ENCODE results near the gene WDR27. TPM values are rescaled to one million over a fixed set of nuclear protein-coding genes. Genes with fewer than 3 reads are reported as not detected.

The WDR27 gene
- total and polyA plus RNA-seq, 2 donors from 2014 or later: 12.3 to 45.0 TPM

DNA sequence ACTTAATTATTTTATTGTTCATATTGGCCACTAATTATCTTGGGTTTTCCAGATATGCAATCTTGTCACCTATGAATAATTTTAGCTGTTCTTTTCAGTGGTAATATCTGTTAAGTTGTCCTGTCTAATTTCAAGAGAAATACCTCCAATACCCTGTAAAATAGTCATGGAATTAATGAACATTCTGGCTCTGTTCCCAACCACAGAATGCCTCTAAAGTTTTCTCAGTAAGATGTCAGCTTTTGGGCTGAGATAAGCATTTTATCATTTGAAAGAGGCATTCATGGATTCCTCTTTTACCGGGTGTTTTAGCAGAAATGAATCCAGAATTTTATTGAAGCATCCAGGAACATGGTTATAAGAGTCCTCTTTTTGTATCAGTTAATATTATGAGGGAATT, 109.3 kb downstream of the WDR27 start:
- TF ChIP-seq CTCF (IDR thresholded peaks at IDR 0.05; ENCODE audit: borderline replicate concordance, extremely low read depth, insufficient read depth): no peak
- no peak for FAIRE-seq
- intact Hi-C loops (cut with DNase I): no loop called here

DNA sequence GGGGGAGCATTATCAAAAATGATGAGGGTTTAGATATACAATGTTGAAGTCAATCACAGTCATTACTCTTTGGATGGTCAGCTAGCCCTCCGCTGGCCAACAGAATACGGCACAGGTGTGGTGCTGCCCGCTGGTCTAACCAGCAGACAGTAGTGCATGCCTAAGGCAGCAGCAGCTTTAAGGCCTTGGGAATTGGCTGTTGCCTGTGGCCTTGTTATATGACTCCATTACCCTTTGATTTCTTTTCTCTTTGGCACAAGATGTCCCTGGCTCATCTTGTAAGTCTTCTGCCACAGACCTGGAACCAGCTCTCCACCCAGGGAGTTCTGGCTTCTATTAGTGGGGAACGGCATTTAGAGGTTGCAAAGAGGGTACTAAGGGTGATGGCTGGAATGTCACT, 110.2 kb downstream of the WDR27 start:
- no peak overlapping the region for H3K9ac ChIP-seq (ENCODE audit: low read length in 3 of 3)
- H3K27me3 ChIP-seq (ENCODE audit: control insufficient read depth, insufficient read depth, low read length): no peaks in the 10 kb centered on the region
- no peak for FAIRE-seq
- no peak overlapping the region for H3K4me3 ChIP-seq (ENCODE audit: low read length in 3 of 3)
- H3K27ac ChIP-seq (ENCODE audit: low read depth in 2 of 2, low read length in 2 of 2): no peak overlapping the region
- DNase-seq: no peak
- no peak for TF ChIP-seq CTCF (IDR thresholded peaks at IDR 0.05; ENCODE audit: borderline replicate concordance, extremely low read depth, insufficient read depth)
- no peaks in the 10 kb centered on the region for H3K4me1 ChIP-seq (ENCODE audit: control insufficient read depth in 2 of 3, insufficient read depth in 2 of 3, low read depth in 1 of 3, low read length in 3 of 3)
- intact Hi-C loops (cut with DNase I): no loop called here
- no peaks in the 10 kb centered on the region for H3K9me3 ChIP-seq (ENCODE audit: control insufficient read depth in 2 of 3, insufficient read depth in 1 of 3, low read length in 3 of 3)
- no peaks in the 10 kb centered on the region for H3K36me3 ChIP-seq (ENCODE audit: control insufficient read depth in 2 of 3, insufficient read depth in 3 of 3, low read length in 3 of 3)

More for the DNA sequence above, 109.3 kb downstream of the WDR27 start:
- no peak overlapping the region for H3K27ac ChIP-seq (ENCODE audit: low read depth in 2 of 2, low read length in 2 of 2)
- no peak for DNase-seq
- H3K9ac ChIP-seq (ENCODE audit: low read length in 3 of 3): no peak overlapping the region
- H3K36me3 ChIP-seq (ENCODE audit: control insufficient read depth in 2 of 3, insufficient read depth in 3 of 3, low read length in 3 of 3): no peaks in the 10 kb centered on the region
- no peaks in the 10 kb centered on the region for H3K9me3 ChIP-seq (ENCODE audit: control insufficient read depth in 2 of 3, insufficient read depth in 1 of 3, low read length in 3 of 3)
- H3K4me3 ChIP-seq (ENCODE audit: low read length in 3 of 3): no peak overlapping the region
- H3K27me3 ChIP-seq (ENCODE audit: control insufficient read depth, insufficient read depth, low read length): no peaks in the 10 kb centered on the region
- H3K4me1 ChIP-seq (ENCODE audit: control insufficient read depth in 2 of 3, insufficient read depth in 2 of 3, low read depth in 1 of 3, low read length in 3 of 3): no peaks in the 10 kb centered on the region

GRCh38 chr6:169590376-169590939, 111.4 kb downstream of the WDR27 start:
- no peak for TF ChIP-seq CTCF (IDR thresholded peaks at IDR 0.05; ENCODE audit: borderline replicate concordance, extremely low read depth, insufficient read depth)
- FAIRE-seq: no peak
- no peak overlapping the region for H3K27ac ChIP-seq (ENCODE audit: low read depth in 2 of 2, low read length in 2 of 2)

More at GRCh38 chr6:169590376-169590939, 111.4 kb downstream of the WDR27 start:
- DNase-seq: no peak
- H3K27me3 ChIP-seq (ENCODE audit: control insufficient read depth, insufficient read depth, low read length): no peaks in the 10 kb centered on the region
- H3K4me1 ChIP-seq (ENCODE audit: control insufficient read depth in 2 of 3, insufficient read depth in 2 of 3, low read depth in 1 of 3, low read length in 3 of 3): no peaks in the 10 kb centered on the region
- no peaks in the 10 kb centered on the region for H3K36me3 ChIP-seq (ENCODE audit: control insufficient read depth in 2 of 3, insufficient read depth in 3 of 3, low read length in 3 of 3)
- no peak overlapping the region for H3K4me3 ChIP-seq (ENCODE audit: low read length in 3 of 3)
- no peak overlapping the region for H3K9ac ChIP-seq (ENCODE audit: low read length in 3 of 3)
- no peaks in the 10 kb centered on the region for H3K9me3 ChIP-seq (ENCODE audit: control insufficient read depth in 2 of 3, insufficient read depth in 1 of 3, low read length in 3 of 3)
- intact Hi-C loops (cut with DNase I): no loop called here

Measured in kidney (tissue), 14 donors.